Duodenal mucosa (tissue), 2 donors: ENCODE data around the gene LMF1.

ENCODE experiments used
- H3K27ac ChIP-seq: one replicate; pipeline ENCODE4 v1.7.0; 2013; ENCODE audit warnings: low read depth, low read length
- H3K27me3 ChIP-seq, 2 donors: one replicate each; pipeline ENCODE4 v1.7.0; 2013; ENCODE audit warnings: low read length in 2 of 2, control low read depth in 1 of 2; ENCODE audit not compliant: insufficient read depth in 2 of 2, control insufficient read depth in 1 of 2
- H3K36me3 ChIP-seq, 2 donors: one replicate each; pipeline ENCODE4 v1.7.0; 2013; ENCODE audit warnings: low read length in 2 of 2, control low read depth in 1 of 2; ENCODE audit not compliant: insufficient read depth in 2 of 2, control insufficient read depth in 1 of 2
- H3K4me1 ChIP-seq, 2 donors: one replicate each; pipeline ENCODE4 v1.7.0; 2013; ENCODE audit warnings: low read length in 2 of 2, control low read depth in 1 of 2; ENCODE audit not compliant: insufficient read depth in 2 of 2, control insufficient read depth in 1 of 2
- H3K4me3 ChIP-seq, 2 donors: one replicate each; pipeline ENCODE4 v1.7.0; 2013; ENCODE audit warnings: low read length in 2 of 2, low read depth in 1 of 2
- H3K9ac ChIP-seq, 2 donors: one replicate each; pipeline ENCODE4 v1.7.0; 2013; ENCODE audit warnings: low read length in 2 of 2, low read depth in 1 of 2
- H3K9me3 ChIP-seq, 2 donors: one replicate each; pipeline ENCODE4 v1.7.0; 2013; ENCODE audit warnings: low read length in 2 of 2, control low read depth in 1 of 2; ENCODE audit not compliant: control insufficient read depth in 1 of 2

Gene LMF1

GRCh38 chr16:939941-940340 is 30.8 kb downstream of the LMF1 start:
- H3K4me1 ChIP-seq, result no peaks in the 10 kb centered on the region
- H3K36me3 ChIP-seq, result peaks cover 4 to 9% of the 10 kb centered on the region in 2 donors
- no peak overlapping the region for H3K9ac ChIP-seq
- H3K4me3 ChIP-seq, result no peak overlapping the region
- no peak overlapping the region for H3K27ac ChIP-seq
- H3K9me3 ChIP-seq, result peaks cover 13 to 17% of the 10 kb centered on the region in 2 donors
- no peaks in the 10 kb centered on the region for H3K27me3 ChIP-seq

GRCh38 chr16:939311-939710 is 31.5 kb downstream of the LMF1 start:
- Histone ChIP-seq H3K36me3 (peaks cover 4 to 5% of the 10 kb centered on the region in 2 donors), H3K4me3 (no peak overlapping the region), H3K9me3 (peaks cover 13 to 17% of the 10 kb centered on the region in 2 donors), H3K4me1 (no peaks in the 10 kb centered on the region), H3K27me3 (no peaks in the 10 kb centered on the region), H3K9ac (no peak overlapping the region), H3K27ac (no peak overlapping the region)

- no peak overlapping the region for H3K27ac ChIP-seq
- peaks cover 13 to 17% of the 10 kb centered on the region in 2 donors for H3K9me3 ChIP-seq
- H3K27me3 ChIP-seq, result no peaks in the 10 kb centered on the region
- H3K36me3 ChIP-seq, result peaks cover 5% of the 10 kb centered on the region in 2 donors
- no peak overlapping the region for H3K9ac ChIP-seq
- H3K4me1 ChIP-seq, result no peaks in the 10 kb centered on the region
- no peak overlapping the region for H3K4me3 ChIP-seq
Measured at GRCh38 chr16:938752-939151, 32.0 kb downstream of the LMF1 start.

GRCh38 chr16:938136-938535 is 32.6 kb downstream of the LMF1 start:
- no peak overlapping the region for H3K9ac ChIP-seq
- H3K36me3 ChIP-seq, result peaks cover 9 to 11% of the 10 kb centered on the region in 2 donors
- H3K4me3 ChIP-seq, result no peak overlapping the region

GRCh38 chr16:937723-938122 is 33.1 kb downstream of the LMF1 start:
- Histone ChIP-seq H3K36me3 (peaks cover 9 to 11% of the 10 kb centered on the region in 2 donors), H3K9ac (no peak overlapping the region), H3K27ac (no peak overlapping the region)

More at GRCh38 chr16:938136-938535, 32.6 kb downstream of the LMF1 start:
- Histone ChIP-seq H3K4me1 (no peaks in the 10 kb centered on the region), H3K9me3 (peaks cover 13 to 17% of the 10 kb centered on the region in 2 donors), H3K27ac (no peak overlapping the region), H3K27me3 (no peaks in the 10 kb centered on the region)

GRCh38 chr16:937311-937710 is 33.5 kb downstream of the LMF1 start:
- Histone ChIP-seq H3K27ac (no peak overlapping the region), H3K4me1 (no peaks in the 10 kb centered on the region), H3K27me3 (no peaks in the 10 kb centered on the region), H3K36me3 (peaks cover 7 to 9% of the 10 kb centered on the region in 2 donors), H3K4me3 (no peak overlapping the region), H3K9me3 (peaks cover 10 to 11% of the 10 kb centered on the region in 2 donors), H3K9ac (no peak overlapping the region)

More at GRCh38 chr16:937723-938122, 33.1 kb downstream of the LMF1 start:
- H3K4me1 ChIP-seq, result no peaks in the 10 kb centered on the region
- H3K9me3 ChIP-seq, result peaks cover 13 to 15% of the 10 kb centered on the region in 2 donors
- H3K4me3 ChIP-seq, result no peak overlapping the region
- H3K27me3 ChIP-seq, result no peaks in the 10 kb centered on the region

- Histone ChIP-seq H3K36me3 (peaks cover 7 to 14% of the 10 kb centered on the region in 2 donors), H3K9ac (no peak overlapping the region), H3K4me3 (no peak overlapping the region), H3K9me3 (no peaks in the 10 kb centered on the region), H3K27ac (no peak overlapping the region), H3K27me3 (no peaks in the 10 kb centered on the region), H3K4me1 (no peaks in the 10 kb centered on the region)
Measured at GRCh38 chr16:935684-936083, 35.1 kb downstream of the LMF1 start.

- H3K4me1 ChIP-seq, result no peaks in the 10 kb centered on the region
- peaks cover 7 to 18% of the 10 kb centered on the region in 2 donors for H3K36me3 ChIP-seq
- no peaks in the 10 kb centered on the region for H3K27me3 ChIP-seq
- no peak overlapping the region for H3K9ac ChIP-seq
- H3K4me3 ChIP-seq, result no peak overlapping the region
- H3K27ac ChIP-seq, result no peak overlapping the region
- H3K9me3 ChIP-seq, result no peaks in the 10 kb centered on the region
Measured at GRCh38 chr16:934178-934577, 36.6 kb downstream of the LMF1 start.

- no peaks in the 10 kb centered on the region for H3K27me3 ChIP-seq
- H3K9ac ChIP-seq, result no peak overlapping the region
- no peak overlapping the region for H3K4me3 ChIP-seq
- peaks cover 7 to 18% of the 10 kb centered on the region in 2 donors for H3K36me3 ChIP-seq
- H3K27ac ChIP-seq, result no peak overlapping the region
- H3K4me1 ChIP-seq, result no peaks in the 10 kb centered on the region
- H3K9me3 ChIP-seq, result no peaks in the 10 kb centered on the region
Measured at GRCh38 chr16:933581-933980, 37.2 kb downstream of the LMF1 start.

GRCh38 chr16:932831-933330 is 37.9 kb downstream of the LMF1 start:
- no peaks in the 10 kb centered on the region for H3K9me3 ChIP-seq

More at GRCh38 chr16:932831-933330, 37.9 kb downstream of the LMF1 start:
- Histone ChIP-seq H3K27me3 (no peaks in the 10 kb centered on the region), H3K27ac (no peak overlapping the region), H3K36me3 (peaks cover 7 to 18% of the 10 kb centered on the region in 2 donors), H3K4me3 (no peak overlapping the region), H3K9ac (no peak overlapping the region), H3K4me1 (no peaks in the 10 kb centered on the region)
